NB4 (cell line): ENCODE data around the gene FBXW5.

Experiments used
- CTCF ChIP-seq: IDR thresholded peaks from one replicate; pipeline ENCODE4 v1.5.1; 2012; ENCODE audit warnings: low read depth, low read length
- POLR2A ChIP-seq: IDR thresholded peaks from 2 replicates; pipeline ENCODE4 v1.6.1; 2011; ENCODE audit warnings: mild to moderate bottlenecking; ENCODE audit not compliant: insufficient read length; ENCODE audit errors: extremely low read depth
- TF ChIP-seq, protein P1 (sequence below): IDR thresholded peaks from 2 replicates; pipeline ENCODE4 v1.6.1; 2011; ENCODE audit warnings: low read depth, low read length

GRCh38 chr9:136910197-136910900 lies 34.2 kb downstream of the FBXW5 start:
- TF ChIP-seq CTCF (no peak), POLR2A (no peak)
- TF ChIP-seq, protein P1, sequence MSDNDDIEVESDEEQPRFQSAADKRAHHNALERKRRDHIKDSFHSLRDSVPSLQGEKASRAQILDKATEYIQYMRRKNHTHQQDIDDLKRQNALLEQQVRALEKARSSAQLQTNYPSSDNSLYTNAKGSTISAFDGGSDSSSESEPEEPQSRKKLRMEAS, result no peak
